Stimulated activated CD4-positive, alpha-beta T cell treated with anti-CD3 and anti-CD28 coated beads, Interleukin-2, amount 100 ng/mL, for 24 hours (primary cell): ENCODE results near the gene MINDY2.
"Not testable (repeated sequence)": the region's sequence is repeated elsewhere in the genome, so short reads cannot be mapped to it uniquely, and the experiment has no call there.

Source experiments
- DNase-seq, 2 donors: peaks; one replicate each; pipeline ENCODE4 v3.0.0-alpha.2; 2020

MINDY2 gene

DNA sequence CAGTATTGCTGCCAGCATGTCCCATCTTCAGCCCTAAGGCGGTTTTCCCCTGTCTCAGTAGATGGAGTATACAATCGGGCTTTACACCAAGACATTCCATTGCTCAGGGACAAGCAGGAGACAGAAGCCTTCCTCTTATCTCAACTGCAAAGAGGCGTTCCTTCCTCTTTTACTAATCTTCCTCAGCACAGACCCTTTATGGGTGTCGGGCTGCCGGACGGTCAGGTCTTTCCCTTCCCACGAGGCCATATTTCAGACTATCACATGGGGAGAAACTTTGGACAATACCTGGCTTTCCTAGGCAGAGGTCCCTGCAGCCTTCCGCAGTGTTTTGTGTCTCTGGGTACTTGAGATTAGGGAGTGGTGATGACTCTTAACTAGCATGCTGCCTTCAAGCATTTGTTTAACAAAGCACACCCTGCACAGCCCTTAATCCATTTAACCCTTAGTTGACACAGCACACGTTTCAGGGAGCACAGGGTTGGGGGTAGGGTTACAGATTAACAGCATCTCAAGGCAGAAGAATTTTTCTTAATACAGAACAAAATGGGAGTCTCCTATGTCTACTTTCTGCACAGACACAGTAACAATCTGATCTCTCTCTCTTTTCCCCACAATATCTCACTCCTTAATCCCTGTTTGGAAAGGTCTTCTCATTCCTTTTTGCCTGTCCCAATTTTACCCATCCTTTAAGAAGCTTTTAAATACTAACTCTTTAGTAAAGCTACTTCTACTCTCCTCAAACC lies 62.8 kb downstream of the MINDY2 start:
- not testable (repeated sequence) for DNase-seq

DNA sequence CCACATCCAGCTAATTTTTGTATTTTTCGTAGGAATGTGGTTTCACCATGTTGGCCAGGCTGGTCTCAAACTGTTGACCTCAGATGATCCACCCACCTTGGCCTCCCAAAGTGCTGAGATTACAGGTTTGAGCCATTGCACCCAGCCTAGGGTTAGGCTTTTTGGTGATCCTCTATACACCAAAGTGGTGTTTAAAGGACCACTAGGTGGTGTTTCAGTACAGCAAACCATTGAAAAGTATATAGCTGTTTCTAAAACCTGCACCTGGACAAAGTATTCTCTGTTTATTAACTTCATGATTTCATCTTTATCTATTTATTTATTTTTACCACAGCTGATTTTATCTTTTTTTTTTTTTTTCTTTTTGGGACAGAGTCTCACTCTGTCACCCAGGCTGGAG lies 68.4 kb downstream of the MINDY2 start:
- no peak for DNase-seq

DNA sequence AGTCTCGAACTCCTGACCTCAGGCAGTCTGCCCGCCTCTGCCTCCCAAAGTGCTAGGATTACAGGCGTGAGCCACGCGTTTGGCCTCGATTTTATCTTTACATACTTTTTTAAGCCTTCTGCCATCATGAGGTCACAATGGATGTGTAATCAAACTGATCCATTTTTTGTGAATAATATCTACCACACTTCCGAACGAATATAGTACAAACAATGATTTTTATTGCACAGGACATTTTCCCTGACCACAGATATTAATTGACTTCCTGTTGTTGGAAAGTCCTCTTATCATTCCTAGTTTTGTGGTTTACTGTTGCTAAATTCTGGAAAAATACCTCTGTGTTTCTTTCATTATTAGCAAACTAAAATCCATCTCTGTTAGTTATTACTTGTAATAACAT lies 68.9 kb downstream of the MINDY2 start:
- no peak for DNase-seq

DNA sequence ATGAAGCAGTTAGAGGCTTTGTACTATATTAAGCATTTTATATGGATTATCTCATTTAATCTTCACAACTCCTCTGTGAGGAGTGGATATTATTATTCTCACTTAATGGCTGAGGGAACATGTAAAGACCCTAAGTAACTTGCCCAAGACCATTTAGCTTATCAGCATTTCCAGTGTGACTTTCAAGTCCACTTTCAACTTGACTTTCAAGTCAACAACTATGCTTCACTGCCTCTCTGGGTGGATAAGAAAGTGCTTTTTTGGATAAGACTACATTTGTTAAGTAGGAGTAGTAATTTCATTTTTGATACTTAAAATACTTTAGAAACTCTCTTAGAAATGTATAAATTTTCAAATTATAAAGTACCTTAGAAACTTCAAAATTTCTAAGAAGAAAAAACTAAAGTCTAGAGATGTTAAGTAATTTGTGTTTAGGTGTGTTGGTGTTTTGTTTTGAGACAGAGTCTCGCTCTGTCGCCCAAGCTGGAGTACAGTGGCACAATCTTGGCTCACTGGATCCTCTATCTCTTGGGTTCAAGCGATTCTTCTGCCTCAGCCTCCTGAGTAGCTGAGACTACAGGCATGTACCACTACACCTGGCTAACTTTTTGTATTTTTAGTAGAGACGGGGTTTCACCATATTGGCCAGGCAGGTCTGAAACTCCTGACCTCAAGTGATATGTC lies 71.8 kb downstream of the MINDY2 start:
- DNase-seq, result no peak

DNA sequence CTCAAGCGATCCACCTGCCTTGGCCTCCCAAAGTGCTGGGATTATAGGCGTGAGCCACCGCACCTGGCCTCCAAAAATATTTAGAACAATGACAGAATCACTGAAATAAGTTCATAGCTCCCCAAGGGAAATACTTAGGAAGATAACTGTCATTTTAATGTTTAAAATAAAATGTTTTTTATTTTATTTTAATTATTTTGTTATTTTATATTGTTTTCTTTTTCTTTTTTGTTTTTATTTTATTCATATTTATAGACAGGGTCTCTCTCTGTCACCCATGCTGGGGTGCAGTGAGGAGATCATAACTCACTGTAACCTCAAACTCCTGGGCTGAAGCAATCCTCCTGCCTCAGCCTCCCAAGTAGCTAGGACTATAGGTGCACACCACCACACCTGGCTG lies 80.1 kb downstream of the MINDY2 start:
- not testable (repeated sequence) for DNase-seq

DNA sequence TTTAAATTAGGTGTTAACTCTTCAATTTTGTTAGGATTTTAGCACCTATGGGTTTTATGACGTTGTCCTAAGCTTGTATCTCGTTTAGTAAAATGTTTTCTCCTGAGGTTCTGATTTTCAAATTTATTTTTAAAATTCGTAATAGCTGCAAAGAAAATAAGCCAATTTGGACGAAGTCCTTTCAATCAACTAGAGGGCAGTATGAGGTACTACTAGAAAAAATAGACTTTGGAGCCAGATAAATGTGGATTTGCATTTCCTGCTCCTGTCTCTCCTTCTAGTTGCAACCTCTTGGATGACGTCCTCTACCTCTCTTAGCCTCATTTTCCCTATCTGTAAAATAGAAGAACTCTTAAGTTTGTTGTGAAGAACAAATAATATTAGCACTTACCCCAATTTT lies 81.2 kb downstream of the MINDY2 start:
- DNase-seq, result no peak

DNA sequence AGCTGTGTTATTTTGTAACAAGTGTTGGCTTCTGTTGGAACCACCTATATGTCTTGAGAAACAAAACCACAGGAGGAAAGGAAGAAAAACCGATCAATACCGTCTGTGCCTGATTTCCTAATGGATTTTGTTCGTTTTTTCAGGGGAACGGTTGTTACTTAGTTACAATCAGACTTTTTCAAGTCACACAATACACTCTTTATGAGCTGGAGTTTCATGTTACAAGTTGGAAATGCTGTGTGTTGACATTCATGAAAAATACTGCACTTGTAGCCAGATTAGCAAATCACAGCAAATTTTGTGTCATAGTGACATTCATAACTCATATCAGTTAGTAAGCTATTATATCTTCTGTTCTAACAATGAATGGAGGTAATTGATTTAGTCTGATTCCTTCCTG lies 83.5 kb downstream of the MINDY2 start:
- DNase-seq, result no peak

DNA sequence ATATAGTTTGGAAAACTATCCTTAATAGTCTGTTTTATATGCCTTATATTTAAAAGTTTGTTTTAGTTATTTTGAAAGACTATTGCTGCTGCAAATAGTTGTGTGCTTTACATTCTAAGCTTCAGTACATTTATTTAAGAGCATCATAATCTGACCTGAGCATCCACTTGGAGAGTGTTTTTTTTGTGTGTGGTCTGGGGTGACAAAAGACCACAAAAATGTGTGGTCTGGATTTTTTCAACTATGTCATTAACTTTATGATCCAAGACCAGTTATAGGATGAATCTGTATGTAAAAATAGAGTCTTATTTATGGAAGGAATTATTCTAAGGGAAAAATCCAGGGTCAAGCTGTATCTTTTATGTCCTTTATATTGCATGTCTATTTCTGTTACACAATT lies 85.0 kb downstream of the MINDY2 start:
- no peak for DNase-seq

DNA sequence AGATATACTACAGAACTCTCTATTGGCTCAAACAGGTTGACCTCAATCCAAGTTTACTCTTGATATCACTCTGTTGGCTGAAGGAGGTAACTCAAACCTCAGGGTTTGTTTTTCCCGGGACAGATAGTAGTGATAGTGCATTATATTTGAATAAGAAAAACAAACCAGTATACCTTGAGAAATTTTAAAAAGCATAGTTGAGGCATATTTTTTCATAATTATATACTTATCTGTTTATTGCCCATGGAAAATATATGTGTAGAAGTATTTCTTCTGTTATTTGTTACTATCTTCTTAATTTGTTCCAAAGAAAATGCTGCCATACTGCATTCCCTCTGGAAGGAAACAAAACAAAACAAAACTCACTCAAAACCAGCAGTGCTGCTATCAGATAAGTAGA lies 85.5 kb downstream of the MINDY2 start:
- DNase-seq, result not testable (repeated sequence)

DNA sequence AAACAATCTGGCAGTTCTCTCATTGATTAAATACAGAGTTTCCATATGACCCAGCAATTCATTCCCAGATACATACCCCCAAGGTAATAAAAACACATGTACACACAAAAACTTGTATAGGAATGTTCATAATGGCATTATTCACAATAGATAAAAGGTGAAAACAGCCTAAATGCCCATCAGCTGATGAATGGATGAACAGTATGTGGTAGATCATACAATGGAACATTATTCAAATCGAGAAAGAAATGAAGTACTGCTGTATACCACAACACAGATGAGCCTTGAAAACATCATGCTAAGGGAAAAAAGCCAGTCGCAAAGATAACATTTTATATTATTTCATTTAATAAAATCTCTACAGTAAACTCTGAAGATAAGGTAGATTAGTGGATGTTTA lies 91.2 kb downstream of the MINDY2 start:
- DNase-seq, result no peak

DNA sequence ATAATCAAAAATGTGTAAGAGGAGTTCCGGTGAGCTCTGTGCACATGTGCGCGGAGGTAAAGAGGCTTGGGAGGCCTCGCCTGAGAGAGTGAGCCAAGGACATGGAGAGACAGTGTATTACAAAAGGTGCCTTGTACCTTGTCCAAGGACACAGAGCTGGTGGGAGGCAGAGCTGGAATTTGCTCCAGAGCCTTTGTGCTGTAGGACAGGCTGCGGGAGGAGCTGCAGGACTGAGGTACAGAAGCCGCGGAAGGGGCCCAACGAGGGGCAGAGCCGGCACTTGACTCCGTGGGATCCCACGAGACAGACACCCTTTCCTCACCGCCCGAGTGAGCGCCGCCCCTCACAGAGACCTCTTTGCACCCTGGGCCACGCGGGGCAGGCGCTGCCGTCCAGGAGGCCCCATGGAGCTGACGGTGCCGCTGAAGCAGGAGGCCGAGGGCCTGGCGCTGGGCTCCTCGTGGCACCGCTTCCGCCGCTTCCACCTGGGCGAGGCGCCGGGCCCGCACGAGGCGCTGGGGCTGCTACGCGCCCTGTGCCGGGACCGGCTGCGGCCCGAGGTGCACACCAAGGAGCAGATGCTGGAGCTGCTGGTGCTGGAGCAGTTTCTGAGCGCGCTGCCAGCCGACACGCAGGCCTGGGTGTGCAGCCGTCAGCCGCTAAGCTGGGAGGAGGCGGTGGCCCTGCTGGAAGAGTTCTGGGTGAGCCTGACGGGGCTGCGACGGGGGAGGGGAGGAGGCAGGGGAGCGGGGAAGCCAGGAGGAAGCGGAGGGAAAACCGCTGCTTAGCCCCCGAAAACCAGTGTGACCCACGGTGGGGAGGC lies 93.7 kb downstream of the MINDY2 start:
- DNase-seq, result peak in 1 of 2 donors; percentile 20

DNA sequence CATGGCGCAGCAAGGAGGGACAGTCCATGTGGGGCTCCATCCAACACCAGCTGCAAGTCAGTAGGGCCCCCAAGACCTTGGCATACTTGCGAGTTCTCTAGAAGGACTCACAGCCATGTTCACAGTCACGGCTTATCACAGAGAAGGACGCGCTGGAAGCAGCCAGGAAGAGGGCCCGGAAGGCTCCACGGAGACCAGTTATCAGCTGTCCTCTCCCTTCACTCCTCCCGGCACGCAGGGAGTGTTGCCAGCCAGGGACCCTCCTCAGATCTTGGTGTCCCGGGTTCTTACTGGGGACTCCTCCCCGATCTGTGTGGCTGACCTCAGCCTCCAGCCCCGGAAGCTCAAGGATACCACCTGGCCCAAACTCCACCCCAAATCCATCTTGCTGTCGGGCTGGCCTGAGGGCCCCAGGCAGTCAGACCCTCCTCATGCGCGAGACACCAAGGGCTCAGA lies 94.4 kb downstream of the MINDY2 start:
- no peak for DNase-seq

DNA sequence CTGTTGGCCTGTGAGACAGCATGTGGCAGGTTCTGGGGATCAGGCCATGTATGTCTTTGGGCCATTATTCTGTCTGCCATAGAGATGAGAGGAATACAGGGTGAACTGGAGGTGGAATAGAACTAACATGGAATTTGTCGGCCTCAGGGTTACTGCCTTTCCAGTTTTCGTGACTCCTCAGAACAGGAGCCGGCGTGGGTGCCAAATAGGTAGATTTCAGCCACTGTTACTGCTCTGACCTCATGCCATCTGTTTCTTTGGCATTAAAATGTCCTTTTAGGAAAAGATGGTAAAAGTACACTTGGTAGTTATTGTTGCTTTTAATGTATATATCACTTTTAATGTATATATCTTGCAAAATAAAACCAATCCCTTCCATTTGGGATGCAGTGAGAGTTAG lies 96.8 kb downstream of the MINDY2 start:
- no peak for DNase-seq

DNA sequence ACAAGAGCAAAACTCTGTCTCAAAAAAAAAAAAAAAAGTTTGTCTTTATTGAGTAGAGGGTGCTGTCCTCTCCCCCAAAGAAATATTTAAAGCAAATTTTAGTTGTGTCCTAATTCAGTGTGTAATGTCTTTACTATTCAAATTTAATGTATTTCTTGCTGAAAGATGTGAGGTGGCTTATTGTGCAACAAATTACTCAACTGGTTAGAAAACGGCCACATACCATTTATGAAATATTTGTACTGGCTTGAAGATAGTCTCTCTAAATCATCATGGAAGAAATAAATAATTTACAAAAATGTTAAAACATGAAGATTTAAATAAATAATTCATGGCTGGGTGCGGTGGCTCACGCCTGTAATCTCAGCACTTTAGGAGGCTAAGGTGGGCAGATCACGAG lies 99.3 kb downstream of the MINDY2 start:
- DNase-seq, result no peak

DNA sequence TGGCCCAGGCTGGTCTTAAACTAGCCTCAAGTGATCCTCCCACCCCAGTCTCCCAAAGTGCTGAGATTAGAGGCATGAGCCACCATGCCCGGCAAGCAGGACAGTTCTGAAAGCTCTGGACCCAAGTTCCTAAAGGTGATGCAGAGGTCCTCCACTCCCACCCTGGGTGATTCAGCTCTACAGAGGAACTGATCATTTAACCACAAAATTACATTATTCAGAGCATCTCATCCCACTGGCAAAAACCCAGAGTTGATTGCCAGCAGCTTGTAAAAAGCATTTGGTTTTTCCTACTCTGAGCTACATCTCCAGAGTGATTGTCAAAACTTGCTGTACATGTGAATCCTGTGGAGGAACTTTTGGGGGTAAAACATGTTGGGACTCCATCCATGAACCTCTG lies 102.2 kb downstream of the MINDY2 start:
- no peak for DNase-seq

DNA sequence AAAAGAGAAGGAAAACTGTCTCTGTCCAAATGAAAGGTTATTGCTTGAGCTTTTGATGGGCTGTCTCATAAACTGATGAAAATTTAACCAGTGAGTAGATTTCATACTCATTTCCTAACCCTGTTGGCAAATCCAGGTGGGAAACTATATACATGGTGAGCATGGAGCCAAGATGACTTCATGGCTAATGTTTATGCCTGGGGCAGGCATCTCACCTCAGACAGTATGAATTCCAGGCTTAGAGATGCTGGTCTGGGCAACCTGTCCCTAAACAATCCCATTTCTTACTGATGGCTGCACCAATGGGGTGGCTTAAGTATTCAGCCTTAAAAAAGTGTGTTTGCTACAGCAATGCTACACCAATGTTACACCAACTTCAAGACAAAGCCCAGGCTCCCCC lies 104.2 kb downstream of the MINDY2 start:
- DNase-seq, result no peak

DNA sequence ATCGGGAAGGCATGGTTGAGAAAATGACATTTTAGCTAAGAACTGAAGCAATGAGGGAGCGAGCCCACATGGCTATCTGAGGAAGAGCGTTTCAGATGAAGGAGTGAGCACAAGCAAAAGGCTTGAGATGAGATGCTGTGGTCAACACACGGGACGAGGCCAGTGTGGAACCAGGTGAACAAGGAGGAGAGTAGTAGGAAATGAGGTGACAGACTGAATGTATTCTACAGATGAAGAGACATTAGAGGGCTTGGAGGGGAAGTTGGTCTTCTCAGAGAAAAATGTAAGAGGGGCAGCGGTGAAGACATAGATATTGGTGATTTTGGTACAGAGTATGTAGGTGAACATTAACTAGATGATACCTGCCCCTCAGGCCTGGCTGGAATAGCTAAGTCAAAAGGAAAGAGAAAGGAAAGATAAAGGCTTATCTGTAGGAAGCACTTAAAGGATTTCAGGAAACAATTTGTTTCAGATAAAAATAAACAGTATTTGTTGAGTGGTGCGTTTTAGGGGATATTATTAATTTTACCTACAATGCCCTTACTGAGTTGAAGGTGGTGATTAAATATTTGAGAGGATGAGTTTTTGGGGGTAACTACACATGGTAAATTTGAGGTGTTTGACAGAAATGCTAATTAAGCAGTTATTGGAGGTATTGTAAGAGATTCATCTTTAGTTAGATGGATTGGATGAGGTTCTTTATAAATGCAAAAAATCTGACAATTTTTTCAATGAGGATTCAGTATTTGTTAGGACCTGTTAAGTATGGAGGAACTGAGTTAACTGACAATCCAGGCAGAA lies 105.4 kb downstream of the MINDY2 start:
- no peak for DNase-seq

DNA sequence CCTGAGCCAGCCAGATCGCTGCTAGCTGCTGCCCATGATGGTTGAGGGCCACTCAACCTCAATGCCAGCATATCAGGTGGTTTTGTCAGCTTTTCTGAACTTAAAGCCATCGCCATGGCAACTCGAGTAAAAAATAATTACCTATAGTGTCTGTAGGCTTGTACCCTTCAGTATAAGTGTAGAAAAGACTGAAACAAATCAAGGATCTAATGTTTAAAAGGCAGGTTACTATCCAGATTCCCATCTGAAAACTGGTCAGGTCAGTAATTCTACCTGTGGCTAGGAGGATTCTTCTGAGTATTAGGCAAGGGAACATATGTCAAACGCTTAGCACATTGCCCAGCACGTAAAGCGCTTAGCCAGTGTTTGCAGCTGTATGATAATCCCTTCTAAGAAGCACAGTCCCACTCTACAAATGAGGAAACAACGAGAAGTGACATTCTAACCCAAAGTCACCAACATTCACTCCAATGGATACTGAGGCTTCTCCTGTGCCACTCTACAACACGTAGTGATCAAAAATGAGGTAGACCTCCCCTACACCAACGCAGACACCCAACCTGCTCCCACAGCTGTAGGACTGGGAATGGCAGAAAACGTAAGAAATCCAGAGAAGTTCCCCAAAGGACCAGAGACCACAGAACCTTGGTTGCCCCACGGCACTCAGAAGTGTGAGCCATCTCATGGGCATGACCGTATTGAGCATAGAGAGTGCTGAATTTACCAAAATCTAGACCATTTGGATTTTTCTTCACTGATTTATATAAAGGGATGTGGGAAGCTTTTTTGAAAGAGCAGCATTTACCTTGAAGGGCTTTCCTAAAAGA lies 107.1 kb downstream of the MINDY2 start:
- DNase-seq, result no peak

DNA sequence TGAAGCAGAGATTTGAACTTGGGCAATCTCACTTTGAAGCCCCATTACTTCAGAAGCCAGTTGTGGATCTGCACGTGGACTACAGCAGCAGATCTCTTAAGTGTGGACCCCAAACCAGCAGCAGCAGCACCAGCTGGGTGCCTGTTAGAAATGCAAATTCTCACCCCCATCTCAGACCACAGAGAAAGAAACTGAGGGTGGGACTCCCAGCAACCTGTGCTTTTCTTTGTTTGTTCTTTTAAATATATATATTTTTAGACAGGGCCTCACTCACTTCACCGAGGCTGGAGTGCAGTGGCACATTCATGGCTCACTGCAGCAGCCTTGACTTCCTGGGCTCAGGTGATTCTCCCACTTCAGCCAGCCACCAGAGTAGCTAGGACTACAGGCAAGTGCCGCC lies 109.2 kb downstream of the MINDY2 start:
- no peak for DNase-seq

DNA sequence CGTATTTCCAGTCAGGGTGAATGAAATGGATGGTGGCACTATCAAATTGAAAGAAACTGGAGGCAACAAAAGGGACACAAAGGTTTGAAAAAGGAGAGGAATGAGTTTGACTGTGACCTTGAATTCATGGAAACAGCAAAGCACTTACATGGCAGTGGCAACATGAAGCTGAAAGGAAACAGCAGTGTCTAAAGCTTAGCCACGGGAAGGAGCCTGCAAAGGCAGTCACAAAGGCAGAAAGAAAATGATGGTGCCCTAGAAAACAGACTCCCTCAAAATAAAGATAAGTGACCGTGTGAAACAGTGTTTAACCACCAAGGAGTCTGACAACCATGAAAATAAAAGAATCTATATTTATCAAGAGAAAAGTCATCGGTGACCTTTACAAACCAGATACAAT lies 111.1 kb downstream of the MINDY2 start:
- no peak for DNase-seq

DNA sequence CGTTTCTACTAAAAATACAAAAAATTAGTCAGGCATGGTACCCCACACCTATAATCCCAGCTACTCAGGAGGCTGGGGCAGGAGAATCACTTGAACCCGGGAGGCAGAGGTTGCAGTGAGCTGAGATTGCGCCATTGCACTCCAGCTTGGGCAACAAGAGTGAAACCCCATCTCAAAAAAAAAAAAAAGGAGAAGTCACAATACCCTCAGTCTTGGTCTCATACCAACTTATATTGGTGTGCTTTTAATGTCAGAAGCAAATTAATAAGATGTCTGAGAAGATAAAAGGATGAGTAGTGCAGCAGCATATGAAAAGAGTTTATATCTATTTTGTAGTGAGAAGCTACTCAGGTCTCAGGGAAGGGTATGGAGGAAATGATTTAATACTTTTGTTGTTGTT lies 112.8 kb downstream of the MINDY2 start:
- not testable (repeated sequence) for DNase-seq

DNA sequence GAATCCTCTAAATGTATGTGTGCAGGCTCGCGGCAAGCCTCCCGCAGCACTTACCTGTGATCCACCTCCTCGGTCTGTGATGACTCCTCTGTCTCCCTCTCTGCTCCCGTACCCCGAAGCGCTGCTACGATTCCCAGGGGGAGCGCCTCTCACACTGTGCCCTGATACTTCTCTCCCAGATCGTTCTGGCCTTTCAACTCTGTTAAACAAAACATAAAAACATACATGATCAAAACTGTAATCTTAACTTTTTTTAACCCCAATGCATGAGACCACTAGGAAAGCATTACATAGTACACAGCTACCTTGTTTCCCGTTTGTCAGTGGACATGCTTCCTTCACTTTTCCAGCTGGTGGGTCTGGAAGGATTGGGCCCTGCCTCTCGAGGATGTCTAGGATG lies 115.8 kb downstream of the MINDY2 start:
- no peak for DNase-seq
